NCI-H526 treated with DMSO at 0.1 percent for 48 hours (cell line): Measurements from ENCODE around the gene HDAC8.
"Not testable (repeated sequence)": the region's sequence is repeated elsewhere in the genome, so short reads cannot be mapped to it uniquely, and the experiment has no call there.

Experiments used
- DNase-seq: peaks from one replicate; lab custom pipeline; 2025; lab: John Stamatoyannopoulos, UW

Gene HDAC8

DNA sequence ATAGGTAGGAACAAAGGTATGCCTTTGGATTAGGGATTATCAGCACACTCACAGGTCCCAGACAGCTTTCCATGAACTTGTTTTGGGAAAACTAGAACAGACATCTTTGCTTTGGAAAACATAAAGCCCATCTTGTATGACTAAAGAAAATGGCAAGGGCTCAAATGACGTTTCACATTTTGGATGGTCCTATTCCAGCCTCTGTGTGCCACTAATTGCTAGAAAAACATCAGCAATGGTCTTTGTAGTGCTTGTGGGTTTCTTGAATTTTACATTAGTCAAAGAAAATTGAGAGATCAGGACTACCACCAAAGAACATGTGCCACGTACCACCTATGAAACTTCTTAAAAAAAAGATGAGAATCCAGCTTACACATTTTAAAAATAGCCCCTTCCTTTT lies 111.4 kb downstream of the HDAC8 start:
- DNase-seq = no peak

DNA sequence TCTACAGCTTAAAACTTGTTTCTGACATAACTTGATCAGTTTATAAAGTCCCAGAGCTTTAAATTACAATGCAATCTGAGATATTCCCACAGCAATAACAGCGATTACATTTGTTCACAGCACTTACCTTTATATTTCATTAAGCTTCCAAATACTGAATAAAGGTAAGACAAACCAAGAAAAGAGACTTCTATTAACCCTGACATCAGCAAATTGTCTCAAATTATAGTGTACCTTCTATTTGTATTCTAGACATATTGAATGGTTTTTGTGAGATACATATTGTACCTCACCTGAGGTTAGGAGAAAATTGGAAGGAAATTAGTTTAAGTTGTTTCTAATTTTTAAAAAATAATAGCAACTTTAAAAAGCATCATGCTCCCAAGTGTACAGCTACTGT lies 111.9 kb downstream of the HDAC8 start:
- no peak for DNase-seq

DNA sequence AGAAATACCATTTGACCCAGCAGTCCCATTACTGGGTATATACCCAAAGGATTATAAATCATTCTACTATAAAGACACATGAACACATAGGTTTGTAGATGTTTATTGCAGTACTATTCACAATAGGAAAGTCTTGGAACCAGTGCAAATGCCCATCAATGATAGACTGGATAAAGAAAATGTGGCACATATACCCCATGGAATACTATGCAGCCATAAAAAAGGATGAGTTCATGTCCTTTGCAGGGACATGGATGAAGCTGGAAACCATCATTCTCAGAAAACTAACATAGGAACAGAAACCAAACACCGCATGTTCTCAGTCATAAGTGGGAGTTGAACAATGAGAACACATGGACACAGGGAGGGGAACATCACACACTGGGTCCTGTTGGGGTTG lies 123.6 kb downstream of the HDAC8 start:
- DNase-seq = not testable (repeated sequence)

DNA sequence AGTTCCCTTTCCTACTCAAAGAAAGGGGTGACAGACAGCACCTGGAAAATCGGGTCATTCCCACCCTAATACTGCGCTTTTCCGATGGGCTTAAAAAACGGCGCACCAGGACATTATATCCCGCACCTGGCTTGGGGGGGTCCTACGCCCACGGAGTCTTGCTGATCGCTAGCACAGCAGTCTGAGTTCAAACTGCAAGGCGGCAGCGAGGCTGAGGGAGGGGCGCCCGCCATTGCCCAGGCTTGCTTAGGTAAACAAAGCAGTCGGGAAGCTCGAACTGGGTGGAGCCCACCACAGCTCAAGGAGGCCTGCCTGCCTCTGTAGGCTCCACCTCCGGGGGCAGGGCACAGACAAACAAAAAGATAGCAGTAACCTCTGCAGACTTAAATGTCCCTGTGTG lies 131.9 kb downstream of the HDAC8 start:
- not testable (repeated sequence) for DNase-seq

DNA sequence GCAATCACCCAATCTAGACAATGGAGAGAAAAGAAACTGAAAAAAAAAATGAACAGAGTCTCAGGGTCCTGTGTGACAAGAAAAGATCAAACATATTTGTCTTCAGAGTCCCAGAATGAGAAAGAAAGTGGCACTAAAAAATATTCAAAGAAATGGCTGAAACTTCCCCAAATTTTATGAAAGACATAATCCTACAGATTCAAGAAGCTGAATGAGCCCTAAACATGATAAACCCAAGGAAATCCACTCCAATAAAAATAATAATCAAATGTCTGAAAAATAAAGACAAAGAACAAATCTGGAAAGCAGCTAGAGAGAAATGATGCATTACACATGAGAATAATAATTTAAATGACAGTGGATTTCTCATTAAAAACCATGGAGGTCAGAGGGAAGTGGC lies 136.6 kb downstream of the HDAC8 start:
- no peak for DNase-seq

DNA sequence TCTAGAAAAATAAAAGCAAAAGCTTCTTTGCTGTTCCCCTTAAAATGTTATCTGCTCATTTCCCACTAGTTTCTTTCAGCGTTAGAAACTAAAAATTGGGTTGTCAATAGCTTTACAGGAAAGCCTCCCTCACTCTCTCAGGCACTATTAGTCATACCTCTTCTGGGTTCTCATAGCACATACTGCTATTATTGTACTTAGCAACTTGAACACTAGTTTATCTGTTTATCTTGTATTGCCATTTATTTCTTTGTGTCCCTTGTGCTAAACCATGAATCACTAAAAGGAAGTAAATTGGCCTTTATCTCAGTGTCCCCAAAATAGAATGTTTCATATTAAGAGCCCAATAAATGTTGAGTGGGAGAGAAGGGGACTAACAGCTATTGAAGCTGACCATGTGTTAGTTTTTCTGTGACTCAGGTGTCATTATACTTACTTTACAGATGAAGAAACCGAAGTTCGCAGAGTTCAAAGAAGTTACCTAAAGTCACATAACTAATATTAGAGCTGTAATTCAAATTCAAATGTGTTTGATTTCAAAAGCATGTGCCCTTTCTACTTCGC lies 142.2 kb downstream of the HDAC8 start:
- no peak for DNase-seq

DNA sequence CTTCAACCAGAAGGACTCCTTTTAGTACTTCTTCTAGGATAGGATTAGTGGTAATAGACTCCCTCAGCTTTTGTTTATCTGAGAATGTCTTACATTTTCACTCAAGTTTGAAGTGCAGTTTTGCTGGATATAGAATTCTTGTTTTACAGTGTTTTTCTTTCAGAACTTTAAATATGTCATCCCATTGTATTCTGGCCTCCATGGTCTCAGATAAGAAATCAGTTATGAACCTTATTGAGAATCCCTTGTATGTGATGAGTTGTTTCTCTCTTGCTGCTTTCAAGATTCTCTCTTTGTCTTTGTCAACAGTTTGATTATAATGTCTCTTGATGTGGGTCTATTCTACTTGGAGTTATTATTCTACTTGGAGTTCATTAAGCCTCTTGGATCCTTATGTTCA lies 150.8 kb downstream of the HDAC8 start:
- no peak for DNase-seq

DNA sequence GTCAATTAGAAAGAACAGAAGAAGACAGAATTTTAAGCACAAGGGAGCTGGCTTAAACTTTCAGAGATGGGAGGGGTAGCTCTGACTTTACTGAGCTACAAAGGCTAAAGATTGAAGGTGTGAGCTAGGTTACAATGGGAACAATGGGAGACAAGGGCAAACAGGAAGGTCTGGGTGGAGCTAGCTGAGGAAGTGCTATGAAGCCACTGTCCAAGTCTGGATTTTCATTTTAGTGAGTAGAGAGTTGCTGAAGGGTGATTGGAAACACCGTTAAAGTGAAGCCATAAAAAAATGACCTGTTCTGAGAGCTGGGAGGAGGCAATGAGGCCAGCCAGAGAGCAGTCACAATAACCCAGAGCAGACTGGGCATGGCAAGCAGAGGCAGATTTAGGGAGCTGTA lies 162.7 kb downstream of the HDAC8 start:
- no peak for DNase-seq

DNA sequence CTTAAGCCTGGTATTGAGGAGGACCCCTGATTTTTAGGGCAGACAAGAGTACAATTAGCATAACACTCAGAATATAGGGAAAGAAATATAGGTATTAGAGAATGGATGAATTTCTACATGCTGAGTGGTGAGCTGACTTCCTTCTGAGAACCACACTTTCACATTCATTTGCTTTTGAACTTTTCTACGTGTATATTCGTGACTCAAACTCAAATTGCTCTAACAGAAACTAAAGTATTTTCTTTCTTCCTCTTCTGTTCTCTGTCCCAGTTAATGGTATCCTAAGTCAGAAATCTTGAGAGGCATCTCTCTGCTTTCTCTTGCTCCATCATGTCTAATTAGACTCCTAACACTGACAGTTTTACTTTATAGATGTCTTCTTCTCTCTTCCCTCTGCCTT lies 163.8 kb downstream of the HDAC8 start:
- no peak for DNase-seq

DNA sequence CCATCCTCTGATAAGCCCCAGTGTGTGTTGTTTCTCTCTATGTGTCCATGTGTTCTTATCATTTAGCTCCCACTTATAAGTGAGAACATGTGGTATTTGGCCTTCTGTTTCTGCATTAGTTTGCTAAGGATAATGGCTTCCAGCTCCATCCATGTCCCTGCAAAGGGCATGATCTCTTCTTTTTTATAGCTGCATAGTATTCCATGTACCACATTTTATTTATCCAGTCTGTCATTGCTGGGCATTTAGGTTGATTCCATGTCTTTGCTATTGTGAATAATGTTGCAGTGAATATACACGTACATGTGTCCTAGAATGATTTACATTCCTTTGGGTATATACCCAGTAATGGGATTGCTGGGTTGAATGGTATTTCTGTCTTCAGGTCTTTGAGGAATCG lies 167.5 kb downstream of the HDAC8 start:
- not testable (repeated sequence) for DNase-seq

DNA sequence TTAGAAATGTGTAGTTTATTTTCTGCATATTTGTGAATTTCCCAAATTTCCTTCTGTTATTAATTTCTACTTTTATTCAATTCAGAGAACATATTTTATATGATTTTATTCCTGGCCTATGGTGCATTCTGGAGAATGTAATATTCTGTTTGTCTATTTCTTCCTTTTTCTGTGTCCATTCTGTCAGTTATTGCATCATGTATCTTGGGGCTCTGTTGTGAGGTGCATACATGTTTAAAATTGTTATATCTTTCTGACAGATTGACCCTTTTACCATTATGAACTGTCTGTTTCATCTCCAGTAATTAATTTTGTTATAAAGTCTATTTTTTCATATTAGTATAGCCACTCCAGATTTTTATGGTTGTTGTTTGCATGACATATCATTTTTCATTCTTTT lies 170.0 kb downstream of the HDAC8 start:
- no peak for DNase-seq

DNA sequence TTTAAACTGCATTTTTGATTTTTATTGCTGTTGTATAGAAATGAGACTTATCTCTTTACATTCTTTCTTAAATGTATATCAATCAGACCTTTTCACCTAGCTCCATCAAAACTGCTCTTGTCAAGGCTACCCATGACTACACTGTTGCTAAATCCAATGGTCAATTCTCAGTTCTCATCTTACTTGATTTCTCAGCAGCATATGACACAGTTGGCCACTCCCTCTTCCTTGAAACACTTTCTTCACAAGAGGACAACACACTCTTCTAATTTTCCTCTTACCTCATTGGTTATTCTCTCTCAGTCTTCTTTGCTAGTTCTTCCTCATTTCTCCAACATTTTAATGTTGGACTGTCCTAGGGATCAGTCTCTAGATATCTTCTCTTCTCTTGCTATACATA lies 172.8 kb downstream of the HDAC8 start:
- DNase-seq = no peak

DNA sequence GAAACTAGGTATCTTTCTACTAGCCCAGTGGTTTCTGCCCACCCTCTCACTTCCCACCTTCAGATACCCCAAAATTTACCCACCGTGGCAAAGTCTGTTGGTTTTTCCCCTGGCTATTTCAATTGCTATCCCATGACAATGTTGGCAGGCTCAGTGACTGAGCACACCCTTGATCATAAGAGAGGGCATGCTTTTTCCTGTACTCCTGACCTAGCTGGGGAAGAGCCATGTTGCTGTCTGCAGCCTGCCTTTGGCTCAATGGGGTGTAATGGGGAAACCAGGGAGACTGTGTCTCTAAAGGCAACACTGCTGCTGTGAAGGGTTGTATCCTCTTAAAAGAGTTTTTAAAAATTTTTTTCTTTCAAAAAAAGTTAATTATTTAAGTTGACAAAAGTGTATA lies 176.5 kb downstream of the HDAC8 start:
- no peak for DNase-seq

DNA sequence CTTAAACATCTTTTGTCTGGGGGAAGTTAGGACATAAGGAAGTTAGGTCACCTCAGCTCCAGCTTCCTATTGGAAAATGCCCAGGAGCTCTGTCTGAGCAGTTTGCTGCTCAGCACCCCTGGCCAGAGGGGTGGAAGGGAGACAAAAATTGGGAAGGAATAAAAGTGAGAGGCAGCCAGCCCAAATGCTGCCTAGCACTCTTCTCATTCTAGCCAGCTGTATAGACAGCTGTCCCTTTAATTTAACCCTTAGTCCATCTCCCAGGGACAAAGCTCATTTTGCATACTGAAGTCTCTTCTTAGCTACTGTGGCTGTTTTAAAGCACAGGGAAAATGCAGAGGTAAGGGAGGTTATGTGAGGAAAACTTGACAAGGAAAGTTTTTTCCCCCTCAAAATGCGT lies 177.4 kb downstream of the HDAC8 start:
- DNase-seq = no peak

DNA sequence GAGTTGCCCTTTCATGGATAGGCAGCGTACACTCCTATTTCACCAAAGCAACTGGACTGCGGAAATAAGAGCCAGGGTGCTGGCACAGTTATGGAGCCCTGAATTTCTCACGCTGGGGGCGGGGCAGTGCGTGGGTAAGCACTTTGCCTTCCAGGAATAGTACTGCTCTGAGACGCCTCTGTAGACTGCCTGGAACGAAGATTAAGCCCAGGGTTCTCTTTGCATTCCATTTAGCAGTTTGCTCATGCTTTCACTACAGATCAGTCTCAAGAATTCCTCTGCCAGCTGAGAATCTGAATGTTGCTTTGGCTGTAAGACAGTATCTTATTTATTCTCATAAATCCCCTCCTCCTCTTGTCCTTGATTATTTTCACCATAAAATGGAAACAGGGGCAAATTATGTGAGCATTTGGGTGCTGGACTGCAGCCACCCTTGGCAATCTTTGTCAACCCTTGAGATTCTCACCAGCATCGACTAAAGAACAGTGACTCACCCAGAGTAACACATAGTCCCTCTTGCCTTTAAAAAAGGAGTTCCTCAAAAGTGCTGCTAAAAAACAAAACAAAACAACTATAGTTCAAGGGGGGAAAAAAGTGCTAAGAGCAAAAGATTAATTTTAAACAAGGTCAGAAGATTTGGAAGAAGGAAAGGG lies 178.0 kb downstream of the HDAC8 start:
- no peak for DNase-seq

DNA sequence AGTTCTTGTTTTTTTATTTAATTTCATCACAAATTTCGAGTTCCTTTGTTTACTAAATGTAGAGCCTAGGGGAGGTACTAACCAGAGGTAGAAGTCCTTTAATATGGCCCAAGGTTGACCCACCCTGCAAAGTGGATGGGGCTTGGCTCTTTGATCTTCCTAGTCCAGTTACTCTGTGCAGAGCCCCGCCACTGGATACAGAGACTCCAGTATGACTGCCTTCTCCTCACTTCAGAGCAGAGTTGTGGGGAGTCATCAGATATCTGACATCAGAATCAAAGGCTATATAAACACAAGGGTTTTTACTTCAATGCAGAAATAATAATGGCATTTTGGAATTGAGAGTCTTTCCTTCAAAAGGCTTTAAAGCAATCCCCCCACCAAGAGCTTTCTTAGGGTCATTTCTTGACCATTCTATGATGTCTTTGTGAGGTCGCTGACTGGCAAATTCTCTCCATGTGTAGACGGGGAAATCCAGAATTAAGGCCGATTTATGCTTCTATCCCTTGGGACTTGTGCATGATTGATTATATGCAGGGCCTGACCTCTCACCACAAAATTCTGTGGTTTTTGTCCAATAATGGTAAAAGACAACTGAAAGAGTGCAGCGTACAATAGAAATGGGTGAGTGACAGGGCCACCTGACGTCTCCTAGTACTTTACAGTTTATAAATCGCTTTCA lies 178.7 kb downstream of the HDAC8 start:
- DNase-seq = no peak

DNA sequence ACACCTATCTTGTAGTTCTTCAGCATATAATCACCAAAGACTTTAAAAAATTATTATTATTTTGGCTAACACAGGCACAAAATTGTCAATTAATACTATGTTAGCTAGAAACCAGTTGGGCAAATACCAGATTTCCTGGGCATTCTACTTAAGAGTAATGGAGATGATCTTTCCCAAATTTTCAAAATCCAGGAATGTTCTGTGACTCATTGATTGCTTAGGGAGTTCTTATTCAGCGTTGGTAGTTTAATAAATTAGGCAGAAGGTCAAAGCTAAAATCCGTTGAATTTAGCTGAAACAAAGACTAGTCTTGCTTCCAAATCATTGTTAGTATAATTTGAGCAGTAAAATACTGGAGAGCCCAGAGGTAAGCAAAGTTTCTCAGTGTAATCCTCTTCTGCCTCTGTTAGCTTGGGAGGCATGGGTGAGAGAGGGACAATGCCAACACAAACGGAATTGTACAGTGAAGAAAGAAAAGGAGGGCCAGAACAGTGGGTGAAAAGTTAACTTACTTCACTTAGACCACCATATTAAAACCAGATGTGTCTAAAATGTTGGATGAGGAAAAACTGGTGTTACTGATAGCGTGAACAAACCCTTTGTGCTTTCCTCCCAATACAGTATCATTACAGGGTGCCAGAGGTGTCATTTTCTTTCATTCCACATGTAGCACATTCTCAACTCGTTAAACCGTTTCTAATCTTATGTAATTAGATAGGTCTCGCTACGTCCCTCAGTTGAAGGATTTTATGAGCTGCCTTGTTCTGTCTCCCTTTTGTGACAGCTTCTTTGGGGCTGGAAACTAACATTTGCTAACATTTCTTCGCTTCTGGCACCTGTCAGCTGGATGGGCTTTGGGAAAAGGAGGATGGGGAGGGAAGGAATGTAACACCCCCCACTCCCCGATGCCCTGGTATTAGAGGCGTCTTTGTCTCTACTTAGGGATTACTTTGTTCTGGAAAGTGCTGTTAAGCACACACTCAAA lies 179.5 kb downstream of the HDAC8 start:
- no peak for DNase-seq

DNA sequence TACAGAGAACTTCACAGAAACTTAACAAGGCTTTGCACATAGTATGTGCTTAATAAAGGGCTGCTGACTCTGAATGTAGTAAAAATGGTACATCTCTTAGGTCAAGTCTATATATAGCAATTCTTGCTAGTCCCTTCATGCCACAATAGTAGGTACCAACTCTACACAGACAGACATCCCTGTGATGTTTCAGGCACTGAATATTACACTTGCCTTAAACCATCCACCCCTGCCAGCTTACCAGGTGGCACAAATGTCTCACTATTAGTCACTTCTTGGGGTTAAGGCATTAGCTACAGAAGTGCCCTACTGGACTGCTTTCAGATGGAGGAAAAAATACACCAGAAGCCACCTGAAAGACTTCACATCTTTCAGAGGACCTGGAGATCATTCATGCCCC lies 180.6 kb downstream of the HDAC8 start:
- DNase-seq = no peak

DNA sequence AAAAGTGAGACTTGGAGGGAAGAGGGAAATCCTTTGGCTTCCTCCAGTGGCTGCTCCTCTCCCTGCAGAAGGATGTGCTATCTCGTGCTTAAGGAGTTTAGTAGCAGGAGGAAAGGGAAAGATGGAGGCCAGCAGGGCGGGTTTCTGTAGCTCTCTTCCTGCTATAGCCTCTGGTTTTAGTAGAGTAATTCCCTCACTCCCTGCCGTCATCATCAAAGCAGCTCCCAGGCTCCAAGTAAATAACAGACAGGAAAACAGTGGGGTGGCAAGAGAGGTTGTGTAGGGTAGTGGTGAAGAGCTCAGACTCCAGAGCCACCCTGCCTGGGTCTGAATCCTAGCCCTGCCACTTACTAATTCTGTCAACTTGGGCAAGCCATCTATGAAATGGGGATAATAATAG lies 185.4 kb downstream of the HDAC8 start:
- no peak for DNase-seq

DNA sequence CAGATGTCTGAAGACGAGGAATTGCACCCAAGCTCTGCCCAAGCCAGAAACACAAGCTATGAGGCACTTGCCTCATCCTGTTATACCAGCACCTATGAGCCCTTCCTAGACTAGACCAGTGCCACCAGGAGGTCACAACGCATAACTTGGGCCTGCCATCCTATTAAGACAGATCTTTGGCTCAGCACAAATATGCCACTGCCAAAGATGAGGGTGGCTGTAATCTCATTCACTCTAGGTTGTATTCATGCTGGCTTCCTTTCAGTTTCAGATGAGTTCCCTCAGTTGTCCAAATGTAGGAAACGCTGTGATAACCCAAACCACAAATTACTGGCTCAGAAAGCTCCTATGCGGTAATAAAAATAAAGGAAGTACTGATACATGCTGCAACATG lies 190.4 kb downstream of the HDAC8 start:
- DNase-seq = no peak

DNA sequence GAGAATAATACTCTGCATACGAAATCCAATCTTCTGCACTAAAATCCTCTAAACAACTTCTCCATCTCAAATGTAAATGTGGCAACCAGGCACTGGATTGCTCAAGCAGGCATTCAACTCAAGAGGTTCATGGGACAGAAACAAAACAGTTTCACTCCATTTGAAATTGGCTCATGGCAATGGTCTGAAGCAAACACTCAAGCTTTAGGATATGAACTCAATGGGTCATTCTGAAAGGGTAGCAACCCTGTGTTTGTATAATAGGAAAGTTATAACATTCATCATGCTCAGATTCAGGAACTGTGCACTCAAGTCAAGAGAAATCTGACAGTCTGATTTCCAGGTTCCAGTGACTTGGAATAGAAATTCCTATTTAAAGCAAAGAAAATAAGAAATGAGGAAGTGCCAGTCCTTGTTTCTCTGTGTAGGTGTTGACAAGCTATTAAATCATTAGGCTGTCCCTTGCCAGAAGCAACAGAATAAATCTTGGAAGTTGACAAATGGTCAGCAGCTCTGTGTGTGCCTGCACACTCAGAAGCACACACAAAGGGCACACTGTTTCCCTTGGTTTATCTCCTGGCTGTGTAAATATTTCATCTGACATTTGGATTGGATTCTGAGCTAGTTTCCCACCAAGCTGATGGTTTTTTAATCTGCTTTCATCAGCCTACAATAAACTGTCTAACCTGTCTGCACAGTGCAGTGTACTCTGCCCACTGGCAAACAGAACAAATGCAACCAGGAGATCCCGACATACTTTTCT lies 191.0 kb downstream of the HDAC8 start:
- no peak for DNase-seq

DNA sequence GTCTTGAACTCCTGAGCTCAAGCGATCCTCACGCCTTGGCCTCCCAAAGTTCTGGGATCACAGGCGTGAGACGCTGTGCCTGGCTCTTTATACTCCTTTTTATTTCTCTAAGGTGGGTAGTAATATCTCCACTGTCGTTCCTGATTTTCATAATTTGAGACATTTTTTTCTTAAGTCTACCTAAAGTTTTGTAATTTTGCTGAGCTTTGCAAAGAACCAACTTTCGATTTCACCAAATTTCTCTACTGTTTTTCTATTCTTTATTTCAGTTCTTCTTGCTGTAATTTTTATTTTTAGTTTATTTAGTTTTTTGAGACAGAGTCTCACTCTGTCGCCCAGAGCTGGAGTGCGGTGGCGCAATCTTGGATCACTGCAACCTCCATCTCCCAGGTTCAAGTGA lies 196.5 kb downstream of the HDAC8 start:
- DNase-seq = no peak
